HG02763 (cell line): ENCODE data around the gene FGF19.

ENCODE experiments used
- ATAC-seq: cut with Tn5 transposase; IDR thresholded peaks from one replicate; pipeline ENCODE4 v1.9.1; 2021; ENCODE audit warnings: mild to moderate bottlenecking, moderate library complexity; ENCODE audit not compliant: unreplicated experiment

FGF19 gene

DNA sequence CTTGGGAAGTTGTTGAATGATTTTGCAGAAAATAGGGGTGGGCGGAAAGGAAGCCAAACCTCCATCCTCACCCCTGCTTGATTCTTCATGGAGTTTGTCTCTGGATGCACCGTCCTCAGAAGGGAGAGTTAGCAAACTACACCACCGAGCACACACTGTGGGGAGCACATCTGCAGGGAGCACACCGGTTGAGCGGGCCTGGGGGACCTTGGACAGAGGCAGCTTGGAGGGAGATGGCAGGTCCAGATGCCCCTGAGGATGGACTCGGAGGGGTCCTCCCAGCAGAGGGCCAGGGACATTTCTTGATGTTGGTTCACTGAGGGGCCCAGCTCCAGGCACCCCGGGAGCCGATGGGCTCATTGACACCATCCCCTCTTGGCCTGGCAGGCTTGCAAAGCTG, 15.1 kb upstream of the FGF19 start:
- no peak for ATAC-seq

- ATAC-seq: no peak
These were observed 14.3 kb upstream of the FGF19 start for GRCh38 chr11:69718147-69718546.

DNA sequence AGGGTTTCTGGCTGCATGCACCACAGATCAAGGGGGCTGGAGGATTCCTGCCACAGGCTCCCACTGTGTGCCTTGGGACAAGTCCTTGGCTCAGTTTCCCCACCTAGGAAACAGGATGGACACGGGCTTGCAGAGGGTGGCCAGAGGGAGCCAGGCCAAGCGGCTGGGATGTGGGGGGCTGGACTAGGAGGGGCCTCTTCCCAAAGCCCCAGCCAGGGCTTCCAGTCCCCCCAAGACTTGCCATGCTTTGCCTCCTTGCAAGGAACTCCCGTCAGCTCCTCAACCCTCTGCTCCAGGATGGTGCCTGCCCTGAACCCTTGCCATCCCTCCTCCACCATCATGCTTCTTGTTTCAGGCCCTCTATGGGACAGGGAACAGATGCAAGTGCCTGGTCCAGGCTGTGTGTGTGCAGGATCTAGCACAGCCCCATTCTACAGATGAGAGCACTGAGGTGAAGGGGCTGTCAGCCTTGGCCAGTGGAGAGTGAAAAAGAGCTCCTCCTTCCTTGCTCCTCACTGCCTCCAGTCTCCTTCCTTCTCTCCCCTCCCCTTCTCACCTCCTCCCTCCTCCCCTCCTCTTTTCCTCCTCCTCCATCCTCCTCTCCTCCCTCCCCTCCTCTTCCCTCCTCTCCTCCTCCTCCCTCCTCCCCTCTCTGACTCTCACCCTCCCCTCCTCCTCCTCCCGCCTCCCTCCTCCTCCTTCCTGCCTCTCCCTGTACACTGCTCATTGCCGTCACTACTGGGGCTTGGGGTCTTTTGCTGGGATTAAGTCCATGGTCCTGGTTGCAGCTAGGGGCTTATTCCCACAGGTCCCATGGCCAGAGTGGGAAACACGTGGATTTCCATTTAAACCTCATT, 13.3 kb upstream of the FGF19 start:
- no peak for ATAC-seq

DNA sequence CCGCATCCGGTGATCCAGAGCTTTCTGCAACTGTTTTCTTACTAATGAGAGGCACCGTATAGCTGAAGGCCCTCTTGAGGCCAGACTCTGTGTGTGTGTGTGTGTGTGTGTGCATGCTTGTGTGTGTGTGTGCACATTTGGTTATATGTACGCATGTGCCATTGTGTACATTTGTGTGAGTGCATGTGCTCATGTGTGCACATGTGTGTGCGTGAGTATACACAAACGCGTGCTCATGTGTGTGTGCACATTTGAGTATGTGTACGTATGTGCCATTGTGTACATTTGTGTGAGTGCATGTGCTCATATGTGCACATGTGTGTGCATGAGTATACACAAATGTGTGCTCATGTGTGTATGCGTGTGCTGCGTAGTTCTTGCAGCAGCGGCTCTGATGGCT, 12.3 kb upstream of the FGF19 start:
- ATAC-seq: no peak

DNA sequence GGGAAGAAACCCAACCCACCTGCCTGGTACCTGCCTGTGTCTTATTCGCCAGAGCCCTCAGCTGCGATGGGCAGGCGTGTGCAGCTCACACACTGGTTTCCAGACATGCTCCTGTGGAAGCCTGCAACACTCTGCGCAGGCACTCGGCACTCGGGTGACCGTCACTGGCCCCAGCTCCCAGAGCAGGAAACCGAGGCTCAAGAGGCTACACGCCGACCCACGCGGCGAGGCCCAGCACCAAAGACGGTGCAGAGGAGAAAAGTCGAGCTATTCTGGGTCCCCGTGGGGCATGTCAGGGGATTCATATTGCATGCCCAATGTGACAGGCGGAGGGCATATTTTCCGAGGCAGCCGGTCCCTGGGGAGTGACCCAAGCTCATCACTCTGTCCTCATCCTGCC, 11.6 kb upstream of the FGF19 start:
- no peak for ATAC-seq

DNA sequence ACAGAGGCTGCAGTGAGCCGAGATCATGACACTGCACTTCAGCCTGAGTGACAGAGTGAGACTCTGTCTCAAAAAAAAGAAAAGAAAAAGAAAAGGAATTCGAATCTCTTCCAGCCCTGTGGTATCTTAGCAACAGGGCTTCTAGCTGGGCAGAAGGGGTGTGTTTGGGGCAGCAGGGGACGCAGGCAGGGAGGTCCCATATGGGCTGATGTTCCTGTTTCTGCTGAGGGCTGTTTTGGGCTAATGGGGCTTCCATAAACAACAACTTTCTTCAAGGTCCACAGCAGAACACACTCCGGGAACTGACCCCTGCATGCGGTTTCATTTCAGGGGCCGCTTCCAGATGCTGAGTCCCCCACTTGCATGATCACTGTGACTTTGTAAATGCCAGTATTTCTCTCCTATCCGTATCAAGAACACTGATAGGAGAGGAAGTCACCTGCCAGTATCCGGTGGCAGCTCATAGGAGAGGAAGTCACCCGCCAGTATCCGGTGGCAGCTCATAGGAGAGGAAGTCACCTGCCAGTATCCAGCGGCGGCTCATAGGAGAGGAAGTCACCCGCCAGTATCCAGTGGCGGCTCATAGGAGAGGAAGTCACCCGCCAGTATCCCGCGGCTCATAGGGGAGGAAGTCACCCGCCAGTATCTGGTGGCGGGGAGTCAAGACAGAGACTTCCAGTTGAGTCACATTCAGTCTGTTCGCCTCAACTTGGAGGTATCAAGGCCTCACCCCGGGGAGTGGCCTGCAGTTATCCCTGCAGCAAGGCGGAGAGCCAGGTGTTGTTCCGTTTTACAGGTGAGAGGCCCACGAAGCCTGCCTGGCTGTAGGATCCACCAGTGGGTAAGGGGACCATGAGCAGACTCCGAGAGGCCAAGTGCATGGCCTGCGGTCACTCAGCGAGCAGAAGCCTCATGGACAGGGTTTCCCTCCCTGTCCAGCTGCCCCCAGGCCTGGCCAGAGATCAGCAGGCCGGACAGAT, 8.3 kb upstream of the FGF19 start:
- no peak for ATAC-seq

- ATAC-seq: no peak
These were observed 5.0 kb upstream of the FGF19 start for GRCh38 chr11:69708736-69709401.

DNA sequence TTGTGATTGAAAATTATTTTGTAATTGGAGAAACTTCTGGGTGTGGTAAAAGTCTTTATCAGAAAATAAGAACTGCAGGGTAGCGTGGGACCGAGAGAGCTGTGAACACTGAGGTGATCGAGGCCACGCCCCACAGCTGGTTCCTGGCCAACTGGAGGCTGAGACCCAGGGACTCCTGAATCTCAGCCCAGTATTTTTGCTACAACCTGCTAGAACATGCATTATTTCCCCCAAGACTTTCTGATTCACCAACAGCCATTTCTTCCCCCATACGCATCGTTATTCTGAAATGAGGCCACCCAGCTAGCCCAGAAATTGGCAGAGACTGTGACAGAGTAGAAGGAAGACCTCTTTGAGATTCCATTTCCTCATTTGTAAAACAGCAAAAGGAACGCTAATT, 3.4 kb upstream of the FGF19 start:
- no peak for ATAC-seq

GRCh38 chr11:69705901-69706787, 2.3 kb upstream of the FGF19 start:
- ATAC-seq: no peak

- no peak for ATAC-seq
These were observed 1.6 kb upstream of the FGF19 start for GRCh38 chr11:69705351-69705811.

DNA sequence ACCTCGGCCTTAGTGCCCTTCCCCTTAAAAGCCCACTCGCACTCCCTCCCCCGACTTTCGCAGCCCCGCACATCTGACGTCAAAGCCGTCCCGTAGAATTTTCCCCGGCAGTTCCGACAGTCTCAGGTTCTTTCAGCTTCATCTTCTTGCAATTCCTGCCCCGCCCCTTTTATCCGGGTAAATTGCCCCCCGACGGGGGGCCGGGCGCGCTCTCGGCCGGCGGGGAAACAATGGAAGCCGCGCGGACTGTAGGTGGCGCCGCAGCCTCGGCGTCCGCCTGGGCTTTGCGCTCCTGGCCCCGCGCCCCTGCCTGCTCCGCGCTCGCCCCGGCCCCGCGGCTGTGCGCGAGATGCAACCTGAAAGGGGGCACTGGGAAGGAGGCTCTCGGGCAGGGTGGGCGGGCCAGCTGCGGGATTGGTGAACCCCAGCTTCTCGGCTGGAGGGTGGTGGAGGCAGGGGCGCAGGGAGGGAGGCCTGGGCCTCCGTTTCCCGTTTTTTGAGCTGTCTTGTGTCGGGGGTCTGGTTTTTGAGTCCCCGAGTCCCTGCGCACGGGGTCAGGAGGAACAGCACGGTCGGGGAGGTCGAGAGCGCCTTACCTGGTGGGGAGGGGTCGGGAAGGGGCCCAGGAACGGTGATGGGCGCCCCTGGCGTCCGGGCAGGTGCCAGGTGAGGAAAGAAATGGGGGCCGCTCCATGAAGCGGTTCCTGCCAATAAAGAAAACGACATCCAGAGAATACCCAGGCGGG, 859 bp upstream of the FGF19 start:
- ATAC-seq: no peak

- ATAC-seq: no peak
These were observed 412 bp downstream of the FGF19 start for GRCh38 chr11:69703453-69703767.

- ATAC-seq: no peak
These were observed 911 bp downstream of the FGF19 start for GRCh38 chr11:69702769-69703452.

- no peak for ATAC-seq
These were observed 1.6 kb downstream of the FGF19 start for GRCh38 chr11:69702239-69702691.

GRCh38 chr11:69700278-69701140, 3.3 kb downstream of the FGF19 start:
- no peak for ATAC-seq

DNA sequence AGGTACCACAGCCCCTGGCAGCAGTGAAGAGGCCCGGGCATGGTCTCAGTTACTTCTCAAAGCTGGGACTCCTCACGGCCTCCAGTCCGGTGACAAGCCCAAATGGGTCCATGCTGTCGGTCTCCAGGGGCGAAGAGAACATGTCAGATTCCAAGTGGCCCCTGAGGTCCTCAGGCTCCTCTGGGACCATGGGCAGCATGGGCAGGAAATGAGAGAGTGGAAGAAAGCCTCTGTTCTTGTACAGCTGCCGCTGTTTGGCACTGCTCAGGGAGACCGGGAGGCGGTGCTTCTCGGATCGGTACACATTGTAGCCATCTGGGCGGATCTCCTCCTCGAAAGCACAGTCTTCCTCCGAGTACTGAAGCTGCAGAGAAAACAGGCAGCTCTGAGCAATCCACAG, 4.6 kb downstream of the FGF19 start:
- ATAC-seq: no peak

DNA sequence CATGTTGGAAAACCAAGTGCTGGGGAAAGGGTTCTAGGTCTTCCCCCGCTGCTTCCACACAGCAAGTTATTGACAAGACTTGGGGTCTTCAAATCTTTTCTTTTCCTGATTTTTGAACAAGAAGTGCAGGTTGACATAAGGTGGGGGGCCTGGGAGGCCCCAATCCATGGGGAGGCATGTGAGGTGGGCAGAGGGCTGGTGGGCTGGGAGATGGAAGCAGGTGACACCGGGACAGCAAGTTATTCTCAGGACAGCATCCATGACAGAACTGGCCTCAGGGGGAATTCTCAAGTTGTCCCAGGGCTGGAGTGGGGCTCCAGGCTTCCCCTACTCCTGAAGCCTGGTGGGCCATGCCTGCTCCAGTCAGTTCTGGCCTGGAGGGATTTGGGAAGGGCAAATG, 5.5 kb downstream of the FGF19 start:
- no peak for ATAC-seq

GRCh38 chr11:69697861-69698260, 6.0 kb downstream of the FGF19 start:
- ATAC-seq: no peak
